ENCODE measurements around the gene LHPP. TPM values are rescaled to one million over a fixed set of nuclear protein-coding genes. Genes with fewer than 3 reads are reported as not detected.

LHPP gene
- total and polyA plus RNA-seq, 10 of the 15 experiments (the other 5 are each of a cell fraction or from before 2014, with no cell fraction given), result 0.79 to 9.8 (median 6.7) TPM

DNA sequence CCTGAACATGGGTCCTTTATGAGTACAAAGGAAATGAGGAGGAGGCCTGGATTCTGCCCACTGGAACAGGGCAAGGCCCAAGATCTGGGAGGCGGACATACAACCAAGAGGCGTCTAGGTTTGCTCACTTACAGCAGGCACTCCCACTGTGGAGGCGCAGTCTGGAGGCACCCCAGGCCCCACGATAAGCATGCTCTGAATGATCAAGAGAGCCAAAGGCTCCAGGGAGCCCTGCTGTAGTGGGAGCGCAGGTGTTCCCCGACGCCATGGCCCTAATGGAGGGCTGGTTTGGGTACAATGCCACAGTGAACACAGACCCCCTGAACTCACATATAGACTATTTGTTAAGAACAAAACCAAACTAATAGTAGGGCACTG, 194.5 kb downstream of the LHPP start:
- Histone ChIP-seq H4K20me1 (ENCODE audit: control insufficient read depth, insufficient read depth) (peaks cover 4% of the 10 kb centered on the region), H3K27ac (ENCODE audit: control insufficient read depth, insufficient read depth) (no peak overlapping the region), H3K9ac (ENCODE audit: control insufficient read depth, insufficient read depth, low read length) (no peak overlapping the region), H3K9me3 (replicated peaks; ENCODE audit: control insufficient read depth, insufficient read depth, low read length) (no peaks in the 10 kb centered on the region), H3K4me1 (ENCODE audit: control insufficient read depth, insufficient read depth, low read length) (peaks cover 28% of the 10 kb centered on the region), H2AFZ (ENCODE audit: control insufficient read depth, low read depth, low read length) (no peak overlapping the region), H3K36me3 (ENCODE audit: control insufficient read depth in 2 of 2, insufficient read depth in 2 of 2, low read length in 1 of 2) (peaks cover 6 to 9% of the 10 kb centered on the region in 2 experiments), H3K4me2 (ENCODE audit: control insufficient read depth, insufficient read depth) (no peak overlapping the region), H3K4me3 (no peak overlapping the region), H3K79me2 (ENCODE audit: control insufficient read depth, insufficient read depth, low read length) (peaks cover 2% of the 10 kb centered on the region; the same call in 1 of the 2 replicates), H3K27me3 (replicated peaks in 1 of 2; ENCODE audit: control insufficient read depth in 2 of 2, insufficient read depth in 2 of 2, low read length in 1 of 2) (no peaks in the 10 kb centered on the region)
- ChIA-PET RAD21 (ENCODE audit: unreplicated experiment) (no interaction called here), POLR2A (no interaction called here), SMC1A (ENCODE audit: uncharacterized antibody, unreplicated experiment) (no interaction called here), CTCF (no interaction called here)
- in situ Hi-C loops (cut with MboI), result no loop called here
- no peak for FAIRE-seq
- no TSS peak for BruUV-seq (replicated peaks)
- no peak for DNase-seq (ENCODE audit: low read depth, low spot score)
- intact Hi-C loops (cut with micrococcal nuclease; ENCODE audit: unreplicated experiment), result no loop called here
- ATAC-seq, result no peak
- WGBS (ENCODE audit: insufficient coverage, insufficient replicate concordance, low lambda C conversion rate, missing lambda C conversion rate), result 96% methylated on average over 7 of the region's 7 CpGs
- TF ChIP-seq, protein P1, sequence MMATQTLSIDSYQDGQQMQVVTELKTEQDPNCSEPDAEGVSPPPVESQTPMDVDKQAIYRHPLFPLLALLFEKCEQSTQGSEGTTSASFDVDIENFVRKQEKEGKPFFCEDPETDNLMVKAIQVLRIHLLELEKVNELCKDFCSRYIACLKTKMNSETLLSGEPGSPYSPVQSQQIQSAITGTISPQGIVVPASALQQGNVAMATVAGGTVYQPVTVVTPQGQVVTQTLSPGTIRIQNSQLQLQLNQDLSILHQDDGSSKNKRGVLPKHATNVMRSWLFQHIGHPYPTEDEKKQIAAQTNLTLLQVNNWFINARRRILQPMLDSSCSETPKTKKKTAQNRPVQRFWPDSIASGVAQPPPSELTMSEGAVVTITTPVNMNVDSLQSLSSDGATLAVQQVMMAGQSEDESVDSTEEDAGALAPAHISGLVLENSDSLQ (IDR thresholded peaks at IDR 0.05), result no peak
- TF ChIP-seq, protein P2, sequence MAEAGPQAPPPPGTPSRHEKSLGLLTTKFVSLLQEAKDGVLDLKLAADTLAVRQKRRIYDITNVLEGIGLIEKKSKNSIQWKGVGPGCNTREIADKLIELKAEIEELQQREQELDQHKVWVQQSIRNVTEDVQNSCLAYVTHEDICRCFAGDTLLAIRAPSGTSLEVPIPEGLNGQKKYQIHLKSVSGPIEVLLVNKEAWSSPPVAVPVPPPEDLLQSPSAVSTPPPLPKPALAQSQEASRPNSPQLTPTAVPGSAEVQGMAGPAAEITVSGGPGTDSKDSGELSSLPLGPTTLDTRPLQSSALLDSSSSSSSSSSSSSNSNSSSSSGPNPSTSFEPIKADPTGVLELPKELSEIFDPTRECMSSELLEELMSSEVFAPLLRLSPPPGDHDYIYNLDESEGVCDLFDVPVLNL (IDR thresholded peaks at IDR 0.05; ENCODE audit: low read depth, low read length), result no peak
- no peak for TF ChIP-seq LARP7 (IDR thresholded peaks at IDR 0.05)
- no peak for TF ChIP-seq BHLHE40 (IDR thresholded peaks at IDR 0.05; ENCODE audit: borderline replicate concordance in 1 of 2, low read depth in 2 of 2, low read length in 1 of 2)
- TF ChIP-seq, protein P3, sequence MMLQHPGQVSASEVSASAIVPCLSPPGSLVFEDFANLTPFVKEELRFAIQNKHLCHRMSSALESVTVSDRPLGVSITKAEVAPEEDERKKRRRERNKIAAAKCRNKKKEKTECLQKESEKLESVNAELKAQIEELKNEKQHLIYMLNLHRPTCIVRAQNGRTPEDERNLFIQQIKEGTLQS (IDR thresholded peaks at IDR 0.05; ENCODE audit: borderline replicate concordance, extremely low read depth, low read depth, low read length), result no peak
- no peak for TF ChIP-seq STAT1 (conservative IDR thresholded peaks at IDR 0.05)
- no peak for TF ChIP-seq CREM (IDR thresholded peaks at IDR 0.05; ENCODE audit: low read depth)
- TF ChIP-seq DPF2 (IDR thresholded peaks at IDR 0.05), result no peak
- no peak for TF ChIP-seq RUNX3 (IDR thresholded peaks at IDR 0.05; ENCODE audit: low read length)
- no peak for TF ChIP-seq NFXL1 (IDR thresholded peaks at IDR 0.05; ENCODE audit: borderline replicate concordance)
- TF ChIP-seq RELA (IDR thresholded peaks at IDR 0.05; ENCODE audit: borderline replicate concordance, partially characterized antibody), result no peak
- TF ChIP-seq, protein P4, sequence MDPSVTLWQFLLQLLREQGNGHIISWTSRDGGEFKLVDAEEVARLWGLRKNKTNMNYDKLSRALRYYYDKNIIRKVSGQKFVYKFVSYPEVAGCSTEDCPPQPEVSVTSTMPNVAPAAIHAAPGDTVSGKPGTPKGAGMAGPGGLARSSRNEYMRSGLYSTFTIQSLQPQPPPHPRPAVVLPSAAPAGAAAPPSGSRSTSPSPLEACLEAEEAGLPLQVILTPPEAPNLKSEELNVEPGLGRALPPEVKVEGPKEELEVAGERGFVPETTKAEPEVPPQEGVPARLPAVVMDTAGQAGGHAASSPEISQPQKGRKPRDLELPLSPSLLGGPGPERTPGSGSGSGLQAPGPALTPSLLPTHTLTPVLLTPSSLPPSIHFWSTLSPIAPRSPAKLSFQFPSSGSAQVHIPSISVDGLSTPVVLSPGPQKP (IDR thresholded peaks at IDR 0.05; ENCODE audit: low read depth, low read length), result no peak
- TF ChIP-seq, protein P5, sequence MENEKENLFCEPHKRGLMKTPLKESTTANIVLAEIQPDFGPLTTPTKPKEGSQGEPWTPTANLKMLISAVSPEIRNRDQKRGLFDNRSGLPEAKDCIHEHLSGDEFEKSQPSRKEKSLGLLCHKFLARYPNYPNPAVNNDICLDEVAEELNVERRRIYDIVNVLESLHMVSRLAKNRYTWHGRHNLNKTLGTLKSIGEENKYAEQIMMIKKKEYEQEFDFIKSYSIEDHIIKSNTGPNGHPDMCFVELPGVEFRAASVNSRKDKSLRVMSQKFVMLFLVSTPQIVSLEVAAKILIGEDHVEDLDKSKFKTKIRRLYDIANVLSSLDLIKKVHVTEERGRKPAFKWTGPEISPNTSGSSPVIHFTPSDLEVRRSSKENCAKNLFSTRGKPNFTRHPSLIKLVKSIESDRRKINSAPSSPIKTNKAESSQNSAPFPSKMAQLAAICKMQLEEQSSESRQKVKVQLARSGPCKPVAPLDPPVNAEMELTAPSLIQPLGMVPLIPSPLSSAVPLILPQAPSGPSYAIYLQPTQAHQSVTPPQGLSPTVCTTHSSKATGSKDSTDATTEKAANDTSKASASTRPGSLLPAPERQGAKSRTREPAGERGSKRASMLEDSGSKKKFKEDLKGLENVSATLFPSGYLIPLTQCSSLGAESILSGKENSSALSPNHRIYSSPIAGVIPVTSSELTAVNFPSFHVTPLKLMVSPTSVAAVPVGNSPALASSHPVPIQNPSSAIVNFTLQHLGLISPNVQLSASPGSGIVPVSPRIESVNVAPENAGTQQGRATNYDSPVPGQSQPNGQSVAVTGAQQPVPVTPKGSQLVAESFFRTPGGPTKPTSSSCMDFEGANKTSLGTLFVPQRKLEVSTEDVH (IDR thresholded peaks at IDR 0.05; ENCODE audit: low read depth, partially characterized antibody), result no peak
